Activated CD4-positive, alpha-beta T cell treated with anti-CD3 and anti-CD28 coated beads for 36 hours (primary cell): ENCODE measurements around the gene MAS1L. TPM values are rescaled to one million over a fixed set of nuclear protein-coding genes. Genes with fewer than 3 reads are reported as not detected.

ENCODE experiments used
- ATAC-seq: fragments of 200-7000 bp; cut with Tn5 transposase; one replicate; pipeline ENCODE4 v1.10.0; 2021; ENCODE audit warnings: mild to moderate bottlenecking, moderate library complexity
- CTCF ChIA-PET: fragments of 350-600 bp; sonication (Branson Sonifier 250); formaldehyde crosslinking; loops from one replicate; lab custom pipeline; 2021; ENCODE audit warnings: antibody characterized with exemption; lab: Charles Lee
- POLR2A ChIA-PET: fragments of 350-600 bp; sonication (Branson Sonifier 250); formaldehyde crosslinking; loops from one replicate; lab custom pipeline; 2021; ENCODE audit warnings: antibody characterized with exemption, inconsistent platforms; lab: Charles Lee
- DNase-seq: peaks from one replicate; pipeline ENCODE4 v3.0.0-alpha.2; 2020
- H3K27ac Mint-ChIP-seq: one replicate; pipeline ENCODE4 v1.8.0; 2021; ENCODE audit warnings: mixed read lengths
- H3K27me3 Mint-ChIP-seq: one replicate; pipeline ENCODE4 v1.8.0; 2021; ENCODE audit warnings: mixed read lengths
- H3K36me3 Mint-ChIP-seq: one replicate; pipeline ENCODE4 v1.8.0; 2021; ENCODE audit warnings: low read depth, mixed read lengths
- H3K4me1 Mint-ChIP-seq: one replicate; pipeline ENCODE4 v1.8.0; 2021; ENCODE audit warnings: mixed read lengths
- H3K4me3 Mint-ChIP-seq: one replicate; pipeline ENCODE4 v1.8.0; 2021; ENCODE audit warnings: mild to moderate bottlenecking, moderate library complexity, mixed read lengths
- H3K9me3 Mint-ChIP-seq: one replicate; pipeline ENCODE4 v1.8.0; 2021; ENCODE audit warnings: low read depth, mixed read lengths
- intact Hi-C, 2 experiments: fragments of 100-400 bp; cut with DNase I in 1 of 2; cut with micrococcal nuclease in 1 of 2; formaldehyde crosslinking; loops; one replicate each; pipeline versions ENCODE4 v1.14.2 to v1.15.1; 2022 to 2024; cut with DNase I, micrococcal nuclease
- total RNA-seq, 2 experiments: library from RNA; stranded (reverse); gene quantifications; one replicate each; pipeline ENCODE4 v1.2.3, GENCODE V29; 2021

Gene MAS1L
- total RNA-seq, 2 experiments from 2014 or later, result not detected

GRCh38 chr6:29494131-29494530, 6.4 kb upstream of the MAS1L start:
- POLR2A ChIA-PET, result no interaction called here
- no peaks in the 10 kb centered on the region for H3K4me1 Mint-ChIP-seq
- intact Hi-C loops, result no loop called here
- H3K4me3 Mint-ChIP-seq, result no peak overlapping the region
- H3K27me3 Mint-ChIP-seq, result peaks cover 26% of the 10 kb centered on the region
- H3K9me3 Mint-ChIP-seq, result no peaks in the 10 kb centered on the region
- DNase-seq (no peak), ATAC-seq (no peak)
- no peak overlapping the region for H3K27ac Mint-ChIP-seq
- H3K36me3 Mint-ChIP-seq, result no peaks in the 10 kb centered on the region
- CTCF ChIA-PET, result interaction anchor here (1.1 kb wide), 1 partner anchor 160 kb away, joined by 3 read pairs; no protein-coding TSS in a partner anchor

GRCh38 chr6:29493261-29493660, 5.5 kb upstream of the MAS1L start:
- no peak for DNase-seq
- Mint-ChIP-seq H3K9me3 (no peaks in the 10 kb centered on the region), H3K4me3 (no peak overlapping the region), H3K27me3 (peaks cover 22% of the 10 kb centered on the region), H3K27ac (no peak overlapping the region), H3K36me3 (no peaks in the 10 kb centered on the region), H3K4me1 (no peaks in the 10 kb centered on the region)
- ChIA-PET POLR2A (no interaction called here), CTCF (interaction anchor here (1.1 kb wide), 1 partner anchor 161 kb away, joined by 3 read pairs; no protein-coding TSS in a partner anchor)
- intact Hi-C loops, result no loop called here
- ATAC-seq, result no peak

DNA sequence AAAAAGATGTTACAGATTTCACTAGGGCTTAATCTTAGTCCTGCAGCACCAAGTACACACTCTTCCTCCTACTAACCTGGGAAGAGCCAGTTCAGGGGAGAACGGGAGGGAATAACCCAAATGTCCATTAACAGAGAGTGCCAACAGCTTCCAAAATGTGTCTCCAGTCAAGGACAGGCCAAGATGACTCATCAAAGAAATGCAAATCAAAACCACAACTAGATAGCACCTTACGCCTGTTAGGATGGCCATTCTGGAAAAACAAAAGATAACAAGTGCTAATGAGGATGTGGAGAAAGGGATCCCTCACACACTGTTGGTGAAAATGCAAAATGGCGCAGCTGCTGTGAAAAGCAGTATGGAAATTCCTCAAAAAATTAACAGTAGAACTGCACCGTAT, 3.8 kb upstream of the MAS1L start:
- ChIA-PET CTCF (no interaction called here), POLR2A (no interaction called here)
- Mint-ChIP-seq H3K36me3 (no peaks in the 10 kb centered on the region), H3K27ac (no peak overlapping the region), H3K4me3 (no peak overlapping the region), H3K4me1 (no peaks in the 10 kb centered on the region), H3K27me3 (peaks cover 20% of the 10 kb centered on the region), H3K9me3 (no peaks in the 10 kb centered on the region)
- ATAC-seq (no peak), DNase-seq (no peak)
- intact Hi-C loops, result no loop called here

- intact Hi-C loops, result no loop called here
- Mint-ChIP-seq H3K27me3 (peaks cover 18% of the 10 kb centered on the region), H3K4me3 (no peak overlapping the region), H3K36me3 (no peaks in the 10 kb centered on the region), H3K9me3 (no peaks in the 10 kb centered on the region), H3K27ac (no peak overlapping the region), H3K4me1 (no peaks in the 10 kb centered on the region)
- no peak for ATAC-seq
- DNase-seq, result no peak
- POLR2A ChIA-PET, result no interaction called here
- CTCF ChIA-PET, result interaction anchor here (0.7 kb wide), 1 partner anchor 16 kb away, joined by 3 read pairs; no protein-coding TSS in a partner anchor
Measured at GRCh38 chr6:29490552-29490951, 2.8 kb upstream of the MAS1L start.

DNA sequence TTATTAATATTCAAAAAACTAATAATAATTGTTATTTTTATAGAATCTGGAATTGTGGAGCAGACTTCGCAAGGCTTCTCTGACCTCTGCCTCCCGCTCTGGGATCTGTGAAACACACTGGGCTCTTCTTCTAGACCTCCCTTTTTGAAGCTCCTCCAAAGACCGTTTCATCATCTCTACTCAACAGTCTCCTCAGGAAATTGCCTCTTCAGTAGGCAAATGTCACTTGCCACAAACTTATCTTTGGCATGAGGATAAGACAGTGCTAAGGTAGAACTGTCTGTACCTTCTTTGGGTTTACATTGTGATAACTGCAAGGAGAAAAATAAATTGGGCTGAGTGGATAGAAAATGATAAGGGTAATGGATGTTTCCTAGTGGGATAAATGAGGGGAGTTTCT, 2.3 kb upstream of the MAS1L start:
- intact Hi-C loops, result no loop called here
- DNase-seq, result no peak
- ChIA-PET CTCF (interaction anchor here (0.7 kb wide), 1 partner anchor 15 kb away, joined by 3 read pairs; no protein-coding TSS in a partner anchor), POLR2A (no interaction called here)
- no peak for ATAC-seq
- H3K36me3 Mint-ChIP-seq, result no peaks in the 10 kb centered on the region
- no peak overlapping the region for H3K4me3 Mint-ChIP-seq
- H3K9me3 Mint-ChIP-seq, result no peaks in the 10 kb centered on the region
- no peak overlapping the region for H3K27ac Mint-ChIP-seq
- H3K27me3 Mint-ChIP-seq, result peaks cover 18% of the 10 kb centered on the region
- no peaks in the 10 kb centered on the region for H3K4me1 Mint-ChIP-seq

GRCh38 chr6:29489286-29489685, 1.5 kb upstream of the MAS1L start:
- ChIA-PET POLR2A (no interaction called here), CTCF (no interaction called here)
- Mint-ChIP-seq H3K36me3 (no peaks in the 10 kb centered on the region), H3K4me3 (no peak overlapping the region), H3K27ac (no peak overlapping the region), H3K9me3 (no peaks in the 10 kb centered on the region), H3K4me1 (no peaks in the 10 kb centered on the region), H3K27me3 (peaks cover 15% of the 10 kb centered on the region)
- DNase-seq, result peak; percentile 18
- ATAC-seq, result no peak
- intact Hi-C loops, result no loop called here

GRCh38 chr6:29488874-29489273, 1.1 kb upstream of the MAS1L start:
- no peak overlapping the region for H3K27ac Mint-ChIP-seq
- intact Hi-C loops, result no loop called here
- no peak for DNase-seq
- ATAC-seq, result no peak
- no peaks in the 10 kb centered on the region for H3K4me1 Mint-ChIP-seq
- peaks cover 15% of the 10 kb centered on the region for H3K27me3 Mint-ChIP-seq
- ChIA-PET CTCF (no interaction called here), POLR2A (no interaction called here)
- no peaks in the 10 kb centered on the region for H3K36me3 Mint-ChIP-seq
- no peaks in the 10 kb centered on the region for H3K9me3 Mint-ChIP-seq
- H3K4me3 Mint-ChIP-seq, result no peak overlapping the region

GRCh38 chr6:29487131-29487530, 625 bp downstream of the MAS1L start:
- Mint-ChIP-seq H3K27ac (no peak overlapping the region), H3K4me1 (no peaks in the 10 kb centered on the region), H3K9me3 (no peaks in the 10 kb centered on the region), H3K27me3 (peaks cover 15% of the 10 kb centered on the region), H3K4me3 (no peak overlapping the region), H3K36me3 (no peaks in the 10 kb centered on the region)
- CTCF ChIA-PET, result no interaction called here
- POLR2A ChIA-PET, result no interaction called here
- intact Hi-C loops, result no loop called here
- ATAC-seq (no peak), DNase-seq (no peak)

- Mint-ChIP-seq H3K4me1 (no peaks in the 10 kb centered on the region), H3K36me3 (no peaks in the 10 kb centered on the region), H3K4me3 (no peak overlapping the region), H3K27me3 (peaks cover 15% of the 10 kb centered on the region), H3K9me3 (no peaks in the 10 kb centered on the region), H3K27ac (no peak overlapping the region)
- ATAC-seq (no peak), DNase-seq (no peak)
- intact Hi-C loops, result no loop called here
- POLR2A ChIA-PET, result no interaction called here
- CTCF ChIA-PET, result no interaction called here
Measured at GRCh38 chr6:29486577-29486976, 1.2 kb downstream of the MAS1L start.

GRCh38 chr6:29483735-29484134, 4.0 kb downstream of the MAS1L start:
- H3K27me3 Mint-ChIP-seq, result peaks cover 9% of the 10 kb centered on the region
- H3K27ac Mint-ChIP-seq, result no peak overlapping the region
- ATAC-seq, result no peak
- intact Hi-C loops, result no loop called here
- H3K36me3 Mint-ChIP-seq, result no peaks in the 10 kb centered on the region
- ChIA-PET POLR2A (no interaction called here), CTCF (no interaction called here)
- H3K9me3 Mint-ChIP-seq, result peaks cover 1% of the 10 kb centered on the region
- no peak overlapping the region for H3K4me3 Mint-ChIP-seq
- H3K4me1 Mint-ChIP-seq, result no peaks in the 10 kb centered on the region
- no peak for DNase-seq

- Mint-ChIP-seq H3K9me3 (peaks cover 1% of the 10 kb centered on the region), H3K27me3 (peaks cover 7% of the 10 kb centered on the region), H3K4me3 (no peak overlapping the region), H3K36me3 (no peaks in the 10 kb centered on the region), H3K4me1 (no peaks in the 10 kb centered on the region), H3K27ac (no peak overlapping the region)
- intact Hi-C loops, result no loop called here
- ChIA-PET POLR2A (no interaction called here), CTCF (no interaction called here)
- ATAC-seq (no peak), DNase-seq (no peak)
Measured at GRCh38 chr6:29483186-29483585, 4.6 kb downstream of the MAS1L start.

DNA sequence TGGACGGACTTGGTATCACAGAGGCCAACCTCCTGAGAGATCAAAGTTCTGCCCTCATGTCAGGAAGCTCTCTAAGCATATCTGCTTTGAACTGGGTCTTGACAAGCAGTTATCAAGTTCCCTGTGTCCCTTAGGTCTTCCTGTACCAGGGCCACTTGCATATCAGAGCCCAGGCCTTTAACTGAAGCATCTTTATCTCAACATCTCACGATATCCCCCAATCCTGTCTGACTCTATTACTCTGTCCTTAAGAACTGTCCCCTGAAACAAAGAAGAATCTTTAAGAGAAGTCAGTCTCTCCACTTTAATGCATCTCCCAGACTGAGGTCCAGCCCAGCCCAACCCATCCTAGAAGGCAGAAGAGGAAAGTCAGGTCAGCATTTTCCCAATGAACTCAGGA, 8.2 kb downstream of the MAS1L start:
- intact Hi-C loops, result no loop called here
- H3K36me3 Mint-ChIP-seq, result no peaks in the 10 kb centered on the region
- no peak for ATAC-seq

GRCh38 chr6:29478740-29479139, 9.0 kb downstream of the MAS1L start:
- POLR2A ChIA-PET, result no interaction called here
- DNase-seq (no peak), ATAC-seq (no peak)
- Mint-ChIP-seq H3K4me1 (no peaks in the 10 kb centered on the region), H3K27ac (no peak overlapping the region), H3K9me3 (peaks cover 1% of the 10 kb centered on the region), H3K27me3 (peaks cover 4% of the 10 kb centered on the region), H3K4me3 (no peak overlapping the region), H3K36me3 (no peaks in the 10 kb centered on the region)
- intact Hi-C loops, result no loop called here
- CTCF ChIA-PET, result no interaction called here

More for the DNA sequence above, 8.2 kb downstream of the MAS1L start:
- POLR2A ChIA-PET, result no interaction called here
- CTCF ChIA-PET, result no interaction called here
- H3K4me1 Mint-ChIP-seq, result no peaks in the 10 kb centered on the region
- peaks cover 4% of the 10 kb centered on the region for H3K27me3 Mint-ChIP-seq
- DNase-seq, result no peak
- H3K9me3 Mint-ChIP-seq, result peaks cover 1% of the 10 kb centered on the region
- no peak overlapping the region for H3K27ac Mint-ChIP-seq
- H3K4me3 Mint-ChIP-seq, result no peak overlapping the region
